ENCODE results near the gene EPDR1.

The EPDR1 gene

DNA sequence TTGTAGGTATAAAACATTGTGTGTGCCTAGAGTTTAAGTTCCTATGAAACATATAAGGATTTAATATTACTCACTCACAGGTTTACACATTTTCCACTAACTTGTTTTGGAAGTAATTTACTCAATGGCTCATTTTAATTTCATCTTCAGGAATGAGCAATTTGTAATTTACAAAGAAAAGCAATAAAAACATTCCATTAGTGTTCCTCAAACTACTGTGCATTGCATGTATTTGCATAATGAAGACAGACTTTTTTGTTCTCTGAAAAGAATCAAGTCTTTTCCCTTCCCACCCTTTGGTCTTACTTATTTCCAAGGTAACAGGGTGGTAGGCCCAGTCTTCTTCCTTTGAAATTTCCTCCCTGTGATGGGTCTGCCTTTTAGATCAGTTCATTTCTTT, 61.2 kb downstream of the EPDR1 start:
- DNase-seq (ENCODE audit: low spot score) = no peak

DNA sequence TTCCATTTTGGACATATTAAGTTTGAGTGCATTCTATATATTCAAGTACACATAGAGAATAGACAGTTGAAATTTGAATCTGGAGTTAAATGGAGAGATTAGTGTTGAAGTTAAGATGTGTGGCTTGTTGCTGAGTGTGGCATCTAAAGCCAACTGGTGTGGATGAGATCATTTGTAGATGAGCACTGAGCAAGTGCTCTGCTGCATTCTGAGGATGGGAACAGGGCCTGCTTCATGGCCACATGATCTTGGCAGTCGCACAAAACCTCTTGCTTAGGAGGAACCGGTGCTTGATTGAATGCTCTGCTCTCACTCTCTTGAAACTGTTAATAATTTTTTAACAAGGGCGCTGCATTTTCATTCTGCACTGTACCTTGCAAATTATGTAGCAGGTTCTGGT, 62.0 kb downstream of the EPDR1 start:
- DNase-seq (ENCODE audit: low spot score) = no peak

DNA sequence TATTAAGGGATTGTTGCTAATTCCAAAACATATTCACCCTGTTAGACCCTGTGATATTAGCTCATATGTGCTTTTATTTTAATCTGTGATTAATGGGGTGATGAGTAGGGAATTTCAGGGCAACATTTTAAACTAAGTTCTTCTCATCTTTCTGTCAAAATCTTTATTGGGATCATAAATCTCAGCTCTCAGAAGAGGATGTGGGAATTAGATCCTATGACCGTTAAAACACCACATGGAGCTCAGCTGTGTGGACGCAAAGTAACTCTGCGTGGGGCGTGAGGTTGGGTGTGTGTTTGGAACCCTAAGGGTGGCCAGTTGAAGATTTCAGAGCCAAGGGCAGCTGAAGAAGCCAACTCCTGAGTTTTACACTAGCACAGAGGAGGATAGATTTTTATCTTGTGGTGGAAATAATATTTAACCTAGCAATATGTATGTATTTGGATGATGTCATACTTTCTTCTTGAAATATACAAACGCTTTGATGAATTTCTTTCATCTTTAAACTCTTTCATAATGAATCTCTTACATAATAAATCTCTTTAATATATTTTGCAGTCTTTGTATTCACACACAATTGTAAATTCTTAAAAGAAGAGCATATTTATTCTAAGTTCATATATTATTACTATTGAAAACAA, 64.4 kb downstream of the EPDR1 start:
- no peak for DNase-seq (ENCODE audit: low spot score)

DNA sequence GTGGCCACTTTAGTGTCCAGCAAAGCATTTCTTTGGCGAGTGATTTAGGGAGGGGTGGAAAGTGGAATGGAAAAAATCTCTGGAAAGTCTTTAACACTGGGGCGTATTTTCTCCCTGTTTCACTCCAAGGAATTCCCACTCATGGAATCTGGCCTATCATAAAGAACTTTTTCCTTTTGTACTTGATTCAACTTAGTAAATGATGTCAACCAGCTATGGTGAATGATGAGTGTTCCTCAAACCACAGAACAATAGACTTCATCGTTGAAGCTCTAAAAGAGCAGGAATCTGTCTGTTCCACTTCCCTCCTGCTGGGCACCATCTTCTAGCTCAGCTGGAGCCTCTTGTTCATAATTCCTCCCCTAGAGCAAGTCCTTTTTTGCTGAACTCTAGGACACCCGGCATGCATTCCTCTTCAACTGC, 66.5 kb downstream of the EPDR1 start:
- no peak for DNase-seq (ENCODE audit: low spot score)

- DNase-seq (ENCODE audit: low spot score) = no peak
Observed at GRCh38 chr7:37987732-37988131, 67.3 kb downstream of the EPDR1 start.

DNA sequence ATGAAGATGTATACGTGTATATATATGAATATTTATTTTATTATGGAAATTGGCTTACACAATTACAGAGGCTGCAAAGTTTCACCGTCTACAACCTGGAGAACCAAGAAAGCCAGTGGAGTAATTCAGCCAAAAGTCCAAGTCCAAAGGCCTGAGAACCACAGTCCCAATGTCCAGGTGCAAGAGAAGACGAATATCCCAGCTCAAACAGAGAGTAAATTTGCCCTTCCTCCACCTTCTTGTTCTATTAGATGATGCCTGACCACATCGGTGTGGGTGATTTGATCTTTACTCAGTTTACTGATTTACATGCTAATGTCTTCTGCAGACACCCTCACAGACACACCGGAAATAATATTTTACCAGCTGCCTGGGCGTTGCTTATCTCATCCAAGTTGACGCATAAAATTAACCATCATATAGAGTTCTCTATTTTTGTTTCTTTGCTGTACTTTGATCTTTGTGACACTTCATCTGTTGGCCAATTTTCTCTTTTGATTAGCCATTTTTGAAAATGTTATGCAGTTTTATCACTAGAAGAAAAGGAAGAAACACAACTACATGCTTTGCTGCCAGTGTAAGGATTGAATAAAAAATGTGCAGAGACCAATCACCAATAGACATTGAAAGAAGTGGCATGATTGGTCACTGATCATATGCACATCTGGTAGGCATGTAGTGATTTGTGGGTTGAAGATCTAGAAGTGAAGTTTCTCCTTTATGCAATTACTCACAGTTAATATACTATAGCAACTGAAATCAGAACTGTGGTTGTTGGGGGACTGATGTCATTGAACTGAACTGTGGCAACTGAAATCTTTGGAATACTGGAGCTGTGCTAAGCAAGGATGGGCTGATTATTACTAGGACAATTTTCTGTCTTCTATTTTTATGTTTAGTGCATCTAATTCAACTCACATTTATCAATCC, 68.5 kb downstream of the EPDR1 start:
- no peak for DNase-seq (ENCODE audit: low spot score)

DNA sequence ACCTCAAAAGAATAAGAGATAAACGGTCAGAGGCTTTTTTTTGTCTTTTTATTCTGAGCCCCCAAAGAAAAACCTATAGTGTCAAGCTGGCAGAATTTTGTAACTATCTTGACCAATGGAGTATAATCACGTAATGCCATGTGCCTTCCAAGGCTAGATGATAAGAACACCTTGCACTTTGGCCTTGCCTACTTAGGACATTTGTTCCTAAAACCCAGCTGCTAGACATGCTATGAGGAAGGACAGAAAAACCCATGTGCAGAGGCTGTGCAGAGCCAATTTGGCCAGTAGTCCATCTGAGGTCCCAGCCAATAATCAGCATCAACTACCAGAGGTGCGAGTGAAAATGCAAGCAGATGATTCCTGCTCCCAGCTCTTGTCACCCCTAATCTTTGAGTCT, 69.9 kb downstream of the EPDR1 start:
- no peak for DNase-seq (ENCODE audit: low spot score)

- DNase-seq (ENCODE audit: low spot score) = no peak
Observed at GRCh38 chr7:37993060-37993501, 72.6 kb downstream of the EPDR1 start.

DNA sequence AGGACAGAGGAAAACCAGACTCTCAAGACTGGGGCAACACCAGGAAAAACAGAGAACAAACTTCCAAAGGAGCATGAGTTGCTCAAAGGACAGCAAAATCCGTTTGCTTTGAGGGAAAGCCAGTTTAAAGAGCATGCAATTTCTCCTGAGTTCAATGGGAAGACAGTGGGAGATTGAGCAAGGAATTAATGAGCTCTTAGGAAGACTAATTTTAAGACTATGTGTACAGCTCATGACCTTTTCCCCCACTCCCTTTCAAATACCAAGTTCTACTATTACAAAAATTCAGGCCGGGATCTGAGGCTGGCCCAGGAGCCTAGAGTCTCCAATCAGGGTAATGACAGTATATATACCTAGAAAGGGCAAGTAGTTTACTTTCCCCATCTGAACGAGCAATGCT, 79.2 kb downstream of the EPDR1 start:
- no peak for DNase-seq (ENCODE audit: low spot score)

- no peak for DNase-seq (ENCODE audit: low spot score)
Observed at GRCh38 chr7:38000272-38000671, 79.8 kb downstream of the EPDR1 start.

Measured in D341Med (cell line).